NCI-H446 (cell line): ENCODE results near the gene TBPL1.
A peak's percentile ranks its signal among the peaks of the same experiment; 100 is the strongest.
"Not testable (repeated sequence)": the region's sequence is repeated elsewhere in the genome, so short reads cannot be mapped to it uniquely, and the experiment has no call there.

Experiments used
- DNase-seq, 2 experiments: peaks; one replicate each; lab custom pipeline; 2025; lab: John Stamatoyannopoulos, UW

Gene TBPL1

GRCh38 chr6:133952815-133953633 is at the start of gene TBPL1:
Gene TBPL1, plus strand, starts transcription at chr6:133953224. Its CDS starts 26,902 bp downstream, at chr6:133980126.
- peak; percentile 95 for DNase-seq

GRCh38 chr6:133903855-133904254 is 49.2 kb upstream of the TBPL1 start:
- no peak for DNase-seq

GRCh38 chr6:133906050-133906449 is 47.0 kb upstream of the TBPL1 start:
- DNase-seq = no peak

- peak; percentile 66 to 88 for DNase-seq
These were observed 36.3 kb upstream of the TBPL1 start for GRCh38 chr6:133916650-133917151.

GRCh38 chr6:133917781-133918180 is 35.2 kb upstream of the TBPL1 start:
- no peak for DNase-seq

- peak; percentile 31 to 68 for DNase-seq
These were observed 34.7 kb upstream of the TBPL1 start for GRCh38 chr6:133918208-133918930.

GRCh38 chr6:133919362-133919761 is 33.7 kb upstream of the TBPL1 start:
- no peak for DNase-seq

GRCh38 chr6:133921249-133921859 is 31.7 kb upstream of the TBPL1 start:
- DNase-seq = peak; percentile 50 to 81

- DNase-seq = peak; percentile 24 to 71
These were observed 29.0 kb upstream of the TBPL1 start for GRCh38 chr6:133923938-133924593.

GRCh38 chr6:133931221-133931620 is 21.8 kb upstream of the TBPL1 start:
- DNase-seq = not testable (repeated sequence)

GRCh38 chr6:133936352-133936751 is 16.7 kb upstream of the TBPL1 start:
- DNase-seq = not testable (repeated sequence)

GRCh38 chr6:133937909-133938308 is 15.1 kb upstream of the TBPL1 start:
- no peak for DNase-seq

GRCh38 chr6:133938533-133938932 is 14.5 kb upstream of the TBPL1 start:
- DNase-seq = no peak

GRCh38 chr6:133939778-133940667 is 13.0 kb upstream of the TBPL1 start:
- DNase-seq = no peak

- DNase-seq = no peak
These were observed 7.9 kb upstream of the TBPL1 start for GRCh38 chr6:133945158-133945557.

- peak in 1 of 2 experiments; percentile 66 for DNase-seq
These were observed 5.6 kb upstream of the TBPL1 start for GRCh38 chr6:133947302-133947900.

GRCh38 chr6:133948472-133948871 is 4.6 kb upstream of the TBPL1 start:
- no peak for DNase-seq

- no peak for DNase-seq
These were observed 1.8 kb upstream of the TBPL1 start for GRCh38 chr6:133951227-133951626.

- DNase-seq = peak in 1 of 2 experiments; percentile 64
These were observed 876 bp upstream of the TBPL1 start for GRCh38 chr6:133951881-133952814.
